ENCODE results near the gene ARF3. TPM values are rescaled to one million over a fixed set of nuclear protein-coding genes. Genes with fewer than 3 reads are reported as not detected.

Gene ARF3
- polyA plus RNA-seq, 1 of the 3 experiments (the other 2 are of a cell fraction): 204 TPM

DNA sequence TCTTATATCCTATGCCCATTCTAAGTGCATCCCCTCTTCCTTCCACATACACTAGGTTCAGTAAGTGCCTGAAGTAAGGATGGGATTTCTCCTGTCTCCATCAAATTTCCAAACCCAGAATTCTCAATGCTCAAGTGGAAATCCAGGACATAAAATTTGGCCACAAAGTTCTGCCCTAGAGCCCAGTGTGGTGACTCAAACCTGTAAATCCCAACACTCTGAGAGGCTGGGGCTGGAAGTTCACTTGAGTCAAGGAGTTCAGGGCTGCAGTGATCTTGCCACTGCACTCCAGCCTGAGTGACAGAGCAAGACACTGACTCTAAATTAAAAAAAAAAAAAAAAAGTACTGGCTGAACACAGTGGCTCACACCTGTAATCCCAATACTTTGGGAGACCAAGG, 4.5 kb upstream of the ARF3 start:
- no peak overlapping the region for H3K4me2 ChIP-seq
- H3K4me1 ChIP-seq (ENCODE audit: control insufficient read depth in 1 of 2, insufficient read depth in 2 of 2, low read depth in 1 of 2, low read length in 1 of 2): peaks cover 3 to 4% of the 10 kb centered on the region in 2 experiments; a peak in 2 of 4 replicates
- H3K79me2 ChIP-seq (ENCODE audit: insufficient read depth): peaks cover 5% of the 10 kb centered on the region
- no peaks in the 10 kb centered on the region for H4K20me1 ChIP-seq (ENCODE audit: insufficient read depth)
- no peaks in the 10 kb centered on the region for H3K9me2 ChIP-seq
- no peak overlapping the region for H3K9ac ChIP-seq
- CTCF ChIA-PET: interaction anchor here (0.6 to 32.2 kb wide), 3 partner anchors 30 to 59 kb away, joined by 3 to 935 read pairs (median 3); partner anchors contain the start of genes DDN and WNT1
- H3K27ac ChIP-seq (ENCODE audit: low read depth in 2 of 2, low read length in 1 of 2): no peak overlapping the region
- peaks cover 4% of the 10 kb centered on the region for H3F3A ChIP-seq (replicated peaks; ENCODE audit: insufficient read depth)
- no peak for DNase-seq
- H2AFZ ChIP-seq (ENCODE audit: low read depth): no peak overlapping the region
- POLR2A ChIA-PET: no interaction called here
- TF ChIP-seq POLR2AphosphoS5 (IDR thresholded peaks at IDR 0.05; ENCODE audit: low read depth, low read length) (no peak), TEAD4 (IDR thresholded peaks at IDR 0.05; ENCODE audit: borderline replicate concordance, insufficient read depth) (no peak), SIN3A (IDR thresholded peaks at IDR 0.05; ENCODE audit: borderline replicate concordance, low read depth, low read length) (no peak), NFIC (IDR thresholded peaks at IDR 0.05; ENCODE audit: borderline replicate concordance) (no peak), RXRA (IDR thresholded peaks at IDR 0.05; ENCODE audit: borderline replicate concordance, low read depth) (no peak)
- TF ChIP-seq, protein P1, sequence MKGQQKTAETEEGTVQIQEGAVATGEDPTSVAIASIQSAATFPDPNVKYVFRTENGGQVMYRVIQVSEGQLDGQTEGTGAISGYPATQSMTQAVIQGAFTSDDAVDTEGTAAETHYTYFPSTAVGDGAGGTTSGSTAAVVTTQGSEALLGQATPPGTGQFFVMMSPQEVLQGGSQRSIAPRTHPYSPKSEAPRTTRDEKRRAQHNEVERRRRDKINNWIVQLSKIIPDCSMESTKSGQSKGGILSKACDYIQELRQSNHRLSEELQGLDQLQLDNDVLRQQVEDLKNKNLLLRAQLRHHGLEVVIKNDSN (IDR thresholded peaks at IDR 0.05; ENCODE audit: borderline replicate concordance, low read depth): no peak
- TF ChIP-seq, protein P2, sequence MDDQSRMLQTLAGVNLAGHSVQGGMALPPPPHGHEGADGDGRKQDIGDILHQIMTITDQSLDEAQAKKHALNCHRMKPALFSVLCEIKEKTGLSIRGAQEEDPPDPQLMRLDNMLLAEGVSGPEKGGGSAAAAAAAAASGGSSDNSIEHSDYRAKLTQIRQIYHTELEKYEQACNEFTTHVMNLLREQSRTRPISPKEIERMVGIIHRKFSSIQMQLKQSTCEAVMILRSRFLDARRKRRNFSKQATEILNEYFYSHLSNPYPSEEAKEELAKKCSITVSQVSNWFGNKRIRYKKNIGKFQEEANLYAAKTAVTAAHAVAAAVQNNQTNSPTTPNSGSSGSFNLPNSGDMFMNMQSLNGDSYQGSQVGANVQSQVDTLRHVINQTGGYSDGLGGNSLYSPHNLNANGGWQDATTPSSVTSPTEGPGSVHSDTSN (IDR thresholded peaks at IDR 0.05): no peak
- TF ChIP-seq, protein P3, sequence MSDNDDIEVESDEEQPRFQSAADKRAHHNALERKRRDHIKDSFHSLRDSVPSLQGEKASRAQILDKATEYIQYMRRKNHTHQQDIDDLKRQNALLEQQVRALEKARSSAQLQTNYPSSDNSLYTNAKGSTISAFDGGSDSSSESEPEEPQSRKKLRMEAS (IDR thresholded peaks at IDR 0.05; ENCODE audit: low read depth): no peak
- no peaks in the 10 kb centered on the region for H3K36me3 ChIP-seq (replicated peaks in 1 of 2; ENCODE audit: control insufficient read depth in 1 of 2, insufficient read depth in 2 of 2, low read length in 1 of 2)
- no peaks in the 10 kb centered on the region for H3K9me3 ChIP-seq
- peaks cover 15% of the 10 kb centered on the region; the same call in 1 of the 2 replicates for H3K27me3 ChIP-seq (ENCODE audit: insufficient read depth)
- no peak overlapping the region for H3K4me3 ChIP-seq (ENCODE audit: low read depth in 2 of 2, low read length in 1 of 2)

DNA sequence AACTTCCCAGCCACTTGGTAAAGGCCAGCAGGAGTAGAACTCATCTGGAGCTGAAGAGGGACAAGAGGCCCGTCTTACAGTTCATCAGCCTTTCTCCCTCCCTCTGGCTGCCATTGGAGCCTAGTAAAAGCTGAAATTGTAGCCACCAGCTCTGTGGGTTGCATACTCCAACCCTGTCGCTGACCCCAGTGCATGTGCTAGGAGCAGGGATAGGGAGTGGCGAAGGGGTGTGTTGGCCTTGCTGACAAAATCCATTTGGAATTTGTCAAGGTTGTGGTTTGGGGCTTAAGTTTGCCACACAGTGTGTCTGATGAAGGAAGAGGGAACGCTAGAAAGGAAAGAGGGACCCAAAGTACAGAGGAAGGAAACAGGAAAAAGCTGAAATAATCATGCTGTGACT, 4.0 kb upstream of the ARF3 start:
- Histone ChIP-seq H4K20me1 (ENCODE audit: insufficient read depth) (no peaks in the 10 kb centered on the region; the same call in 1 of the 2 replicates), H3K27me3 (ENCODE audit: insufficient read depth) (peaks cover 15% of the 10 kb centered on the region; the same call in 1 of the 2 replicates), H3K4me3 (ENCODE audit: low read depth in 2 of 2, low read length in 1 of 2) (no peak overlapping the region), H3K4me1 (ENCODE audit: control insufficient read depth in 1 of 2, insufficient read depth in 2 of 2, low read depth in 1 of 2, low read length in 1 of 2) (peaks cover 3 to 4% of the 10 kb centered on the region in 2 experiments; a peak in 2 of 4 replicates), H2AFZ (ENCODE audit: low read depth) (no peak overlapping the region), H3K4me2 (no peak overlapping the region), H3K9me3 (no peaks in the 10 kb centered on the region), H3K36me3 (replicated peaks in 1 of 2; ENCODE audit: control insufficient read depth in 1 of 2, insufficient read depth in 2 of 2, low read length in 1 of 2) (no peaks in the 10 kb centered on the region), H3K9me2 (no peaks in the 10 kb centered on the region), H3K27ac (ENCODE audit: low read depth in 2 of 2, low read length in 1 of 2) (no peak overlapping the region), H3K9ac (no peak overlapping the region), H3F3A (replicated peaks; ENCODE audit: insufficient read depth) (peaks cover 7% of the 10 kb centered on the region), H3K79me2 (ENCODE audit: insufficient read depth) (peaks cover 10% of the 10 kb centered on the region)
- no peak for DNase-seq
- TF ChIP-seq, protein P2 (IDR thresholded peaks at IDR 0.05): no peak
- TF ChIP-seq, protein P4, sequence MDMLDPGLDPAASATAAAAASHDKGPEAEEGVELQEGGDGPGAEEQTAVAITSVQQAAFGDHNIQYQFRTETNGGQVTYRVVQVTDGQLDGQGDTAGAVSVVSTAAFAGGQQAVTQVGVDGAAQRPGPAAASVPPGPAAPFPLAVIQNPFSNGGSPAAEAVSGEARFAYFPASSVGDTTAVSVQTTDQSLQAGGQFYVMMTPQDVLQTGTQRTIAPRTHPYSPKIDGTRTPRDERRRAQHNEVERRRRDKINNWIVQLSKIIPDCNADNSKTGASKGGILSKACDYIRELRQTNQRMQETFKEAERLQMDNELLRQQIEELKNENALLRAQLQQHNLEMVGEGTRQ (IDR thresholded peaks at IDR 0.05; ENCODE audit: borderline replicate concordance, low read depth, low read length): no peak
- TF ChIP-seq POLR2AphosphoS5 (IDR thresholded peaks at IDR 0.05; ENCODE audit: low read depth, low read length) (no peak), MEF2A (IDR thresholded peaks at IDR 0.05; ENCODE audit: borderline replicate concordance, low read depth) (no peak), ELF1 (IDR thresholded peaks at IDR 0.05) (no peak), TAF1 (IDR thresholded peaks at IDR 0.05; ENCODE audit: borderline replicate concordance, low read depth, low read length) (no peak), TEAD4 (IDR thresholded peaks at IDR 0.05; ENCODE audit: borderline replicate concordance, insufficient read depth) (no peak), YY1 (IDR thresholded peaks at IDR 0.05; ENCODE audit: low read depth) (no peak), RXRA (IDR thresholded peaks at IDR 0.05; ENCODE audit: borderline replicate concordance, low read depth) (no peak), FOXJ3 (CRISPR knock-in tag; IDR thresholded peaks at IDR 0.05) (no peak), EP300 (IDR thresholded peaks at IDR 0.05; ENCODE audit: borderline replicate concordance in 1 of 2, low read depth in 1 of 2, low read length in 1 of 2) (no peak), GATA2 (CRISPR knock-in tag; IDR thresholded peaks at IDR 0.05) (no peak), RCOR1 (IDR thresholded peaks at IDR 0.05; ENCODE audit: low read length) (no peak), RFX5 (IDR thresholded peaks at IDR 0.05; ENCODE audit: low read length) (no peak), MXI1 (IDR thresholded peaks at IDR 0.05; ENCODE audit: low read depth, low read length) (no peak)
- TF ChIP-seq, protein P1 (IDR thresholded peaks at IDR 0.05; ENCODE audit: borderline replicate concordance, low read depth): no peak
- ChIA-PET POLR2A (no interaction called here), CTCF (interaction anchor here (0.7 to 32.2 kb wide), 3 partner anchors 30 to 70 kb away, joined by 3 to 935 read pairs (median 3); partner anchors contain the start of genes DDN and WNT1)
- 51% methylated on average over 3 of the region's 4 CpGs for WGBS (ENCODE audit: low lambda C conversion rate)

Measured in SK-N-SH (cell line).